ENCODE results near the gene MR1.

- TF ChIP-seq POLR2A (IDR thresholded peaks at IDR 0.05) (no peak), CTCF (IDR thresholded peaks at IDR 0.05) (no peak)
Observed at GRCh38 chr1:181062836-181063428, 29.1 kb downstream of the MR1 start.
